SK-N-MC (cell line): Measurements from ENCODE around the gene SEMA4B.

Experiments
- EZH2 ChIP-seq: fragments of 200-600 bp; sonication (generic); IDR thresholded peaks from one replicate; pipeline ENCODE4 v1.6.1; 2017; ENCODE audit warnings: antibody characterized with exemption
- POLR2AphosphoS5 ChIP-seq: IDR thresholded peaks from 2 replicates; pipeline ENCODE4 v1.6.1; 2012; ENCODE audit warnings: mild to moderate bottlenecking, low read depth, low read length, borderline replicate concordance

- TF ChIP-seq EZH2 (no peak), POLR2AphosphoS5 (no peak)
These were observed 27.8 kb upstream of the SEMA4B start for GRCh38 chr15:90173372-90173771.
